NCI-H774 (cell line): ENCODE results near the gene FBXW2.
A peak's percentile ranks its signal among the peaks of the same experiment; 100 is the strongest.
"Not testable (repeated sequence)": the region's sequence is repeated elsewhere in the genome, so short reads cannot be mapped to it uniquely, and the experiment has no call there.

Source experiments
- DNase-seq: peaks from one replicate; lab custom pipeline; 2025; lab: John Stamatoyannopoulos, UW

Gene FBXW2

GRCh38 chr9:120792898-120793765, at the start of gene FBXW2:
TSS of gene FBXW2 (minus strand) at chr9:120793416. CDS start at chr9:120788258, 5,158 bp downstream.
- DNase-seq = peak; percentile 96

- DNase-seq = no peak
These were observed 48.9 kb upstream of the FBXW2 start for GRCh38 chr9:120841930-120842684.

GRCh38 chr9:120839146-120839545, 45.9 kb upstream of the FBXW2 start:
- DNase-seq = no peak

- no peak for DNase-seq
These were observed 44.7 kb upstream of the FBXW2 start for GRCh38 chr9:120837921-120838320.

- no peak for DNase-seq
These were observed 40.1 kb upstream of the FBXW2 start for GRCh38 chr9:120833325-120833724.

- DNase-seq = no peak
These were observed 39.6 kb upstream of the FBXW2 start for GRCh38 chr9:120832807-120833206.

- no peak for DNase-seq
These were observed 37.6 kb upstream of the FBXW2 start for GRCh38 chr9:120830865-120831264.

- no peak for DNase-seq
These were observed 36.9 kb upstream of the FBXW2 start for GRCh38 chr9:120830151-120830550.

- DNase-seq = no peak
These were observed 36.4 kb upstream of the FBXW2 start for GRCh38 chr9:120829650-120830049.

- DNase-seq = no peak
These were observed 26.9 kb upstream of the FBXW2 start for GRCh38 chr9:120820095-120820494.

- no peak for DNase-seq
These were observed 25.4 kb upstream of the FBXW2 start for GRCh38 chr9:120818595-120818994.

GRCh38 chr9:120815075-120815474, 21.9 kb upstream of the FBXW2 start:
- no peak for DNase-seq

- no peak for DNase-seq
These were observed 15.7 kb upstream of the FBXW2 start for GRCh38 chr9:120808931-120809330.

GRCh38 chr9:120807607-120808379, 14.6 kb upstream of the FBXW2 start:
- DNase-seq = no peak

GRCh38 chr9:120804784-120805363, 11.7 kb upstream of the FBXW2 start:
- not testable (repeated sequence) for DNase-seq

- no peak for DNase-seq
These were observed 8.2 kb upstream of the FBXW2 start for GRCh38 chr9:120801441-120801840.

- DNase-seq = no peak
These were observed 2.1 kb downstream of the FBXW2 start for GRCh38 chr9:120791161-120791560.

- DNase-seq = no peak
These were observed 5.3 kb downstream of the FBXW2 start for GRCh38 chr9:120787933-120788332.

- peak; percentile 9 for DNase-seq
These were observed 9.6 kb downstream of the FBXW2 start for GRCh38 chr9:120783602-120784047.

- DNase-seq = no peak
These were observed 12.0 kb downstream of the FBXW2 start for GRCh38 chr9:120781236-120781635.

GRCh38 chr9:120780367-120780766, 12.8 kb downstream of the FBXW2 start:
- DNase-seq = no peak

- DNase-seq = no peak
These were observed 14.0 kb downstream of the FBXW2 start for GRCh38 chr9:120779227-120779626.
